ENCODE results near the gene DSTN.

DNA sequence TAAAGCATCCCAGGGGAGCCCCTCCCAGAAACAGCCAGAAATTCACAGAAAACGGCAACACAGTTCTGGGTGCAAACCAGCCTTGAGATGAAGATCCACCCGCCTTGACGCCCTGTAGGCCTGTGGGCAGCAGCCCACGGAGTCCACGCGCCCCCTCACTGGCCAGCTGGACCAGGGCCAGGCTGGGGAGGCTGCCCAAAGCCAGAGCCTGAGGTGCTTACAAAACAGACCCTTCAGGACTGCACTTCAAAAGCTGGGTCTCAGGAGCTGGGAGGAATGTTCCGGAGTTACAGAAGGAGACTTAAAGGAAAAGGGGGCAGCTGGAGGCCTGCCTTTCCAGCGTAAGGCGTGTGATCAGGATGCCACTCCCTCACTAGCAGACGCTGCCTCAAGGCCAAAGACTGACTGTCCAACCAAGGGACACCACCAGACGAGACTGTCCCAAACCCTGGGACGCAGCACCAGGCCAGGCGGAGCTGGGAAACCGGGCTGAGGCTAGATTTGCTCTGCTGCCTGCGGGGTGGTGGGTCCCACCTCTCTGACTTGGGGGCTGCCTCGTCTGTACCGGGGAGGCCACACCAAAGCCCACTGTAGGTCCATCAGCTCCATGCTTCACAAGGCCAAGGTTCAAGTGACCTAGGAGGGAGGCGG lies 64.1 kb downstream of the DSTN start:
- TF ChIP-seq POLR2A (IDR thresholded peaks at IDR 0.05) (no peak), EP300 (IDR thresholded peaks at IDR 0.05) (no peak), POLR2AphosphoS5 (IDR thresholded peaks at IDR 0.05) (no peak)
- TF ChIP-seq, protein P1, sequence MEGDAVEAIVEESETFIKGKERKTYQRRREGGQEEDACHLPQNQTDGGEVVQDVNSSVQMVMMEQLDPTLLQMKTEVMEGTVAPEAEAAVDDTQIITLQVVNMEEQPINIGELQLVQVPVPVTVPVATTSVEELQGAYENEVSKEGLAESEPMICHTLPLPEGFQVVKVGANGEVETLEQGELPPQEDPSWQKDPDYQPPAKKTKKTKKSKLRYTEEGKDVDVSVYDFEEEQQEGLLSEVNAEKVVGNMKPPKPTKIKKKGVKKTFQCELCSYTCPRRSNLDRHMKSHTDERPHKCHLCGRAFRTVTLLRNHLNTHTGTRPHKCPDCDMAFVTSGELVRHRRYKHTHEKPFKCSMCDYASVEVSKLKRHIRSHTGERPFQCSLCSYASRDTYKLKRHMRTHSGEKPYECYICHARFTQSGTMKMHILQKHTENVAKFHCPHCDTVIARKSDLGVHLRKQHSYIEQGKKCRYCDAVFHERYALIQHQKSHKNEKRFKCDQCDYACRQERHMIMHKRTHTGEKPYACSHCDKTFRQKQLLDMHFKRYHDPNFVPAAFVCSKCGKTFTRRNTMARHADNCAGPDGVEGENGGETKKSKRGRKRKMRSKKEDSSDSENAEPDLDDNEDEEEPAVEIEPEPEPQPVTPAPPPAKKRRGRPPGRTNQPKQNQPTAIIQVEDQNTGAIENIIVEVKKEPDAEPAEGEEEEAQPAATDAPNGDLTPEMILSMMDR (IDR thresholded peaks at IDR 0.05): no peak

Data from stomach (tissue), 4 donors.